NCI-H446 treated with DMSO at 0.1 percent for 48 hours (cell line): Measurements from ENCODE around the gene HMGA1.

Source experiments
- DNase-seq: peaks from one replicate; lab custom pipeline; 2025; lab: John Stamatoyannopoulos, UW

HMGA1 gene

DNA sequence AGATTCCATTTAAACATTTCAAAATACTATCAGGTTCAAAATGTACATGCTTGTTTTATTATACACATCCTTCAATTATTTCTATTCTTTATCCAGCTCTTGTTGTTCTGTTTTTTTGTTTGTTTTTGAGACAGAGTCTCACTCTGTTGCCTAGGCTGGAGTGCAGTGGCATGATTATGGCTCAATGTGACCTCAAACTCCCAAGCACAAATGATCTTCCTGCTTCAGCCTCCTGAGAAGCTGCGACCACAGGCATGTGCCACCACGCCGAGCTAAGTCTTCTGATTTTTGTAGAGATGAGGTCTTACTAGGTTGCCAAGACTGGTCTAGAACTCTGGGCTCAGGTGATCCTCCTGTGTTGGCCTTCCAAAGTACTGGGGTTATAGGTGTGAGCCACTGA is 56.3 kb downstream of the HMGA1 start:
- DNase-seq: no peak

DNA sequence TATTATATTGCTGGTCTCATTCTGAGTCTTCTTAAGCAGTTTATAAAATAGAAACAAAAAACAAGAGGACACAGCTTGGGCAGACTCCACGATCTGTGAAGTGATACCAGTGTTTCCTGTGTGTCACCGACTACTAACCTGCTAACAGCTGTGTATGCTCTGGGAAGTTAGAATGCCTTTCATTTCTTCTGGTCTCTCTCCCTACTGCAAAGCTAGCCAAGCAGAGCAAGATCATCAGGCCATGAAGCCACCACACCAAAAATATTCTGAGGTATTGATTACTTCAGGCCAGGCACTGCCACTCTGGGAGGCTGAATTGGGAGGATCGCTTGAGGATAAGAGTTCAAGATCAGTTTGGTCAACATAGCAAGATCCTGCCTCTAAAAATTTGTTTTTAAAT is 59.0 kb downstream of the HMGA1 start:
- DNase-seq: no peak
